ENCODE measurements around the gene LZTS3.

Gene LZTS3

GRCh38 chr20:3174442-3175261 is 1.3 kb upstream of the LZTS3 start:
- TF ChIP-seq CTCF (IDR thresholded peaks at IDR 0.05), result no peak
- Mint-ChIP-seq H3K4me3 (peak overlapping the region; percentile 91), H3K36me3 (ENCODE audit: low read depth) (no peaks in the 10 kb centered on the region), H3K27me3 (ENCODE audit: low read depth, poor library complexity) (peaks cover 29% of the 10 kb centered on the region), H3K4me1 (peaks cover 27% of the 10 kb centered on the region), H3K27ac (no peak overlapping the region), H3K9me3 (no peaks in the 10 kb centered on the region)
- no peak for DNase-seq

- Mint-ChIP-seq H3K9me3 (no peaks in the 10 kb centered on the region), H3K4me3 (peak overlapping the region; percentile 91), H3K36me3 (ENCODE audit: low read depth) (no peaks in the 10 kb centered on the region), H3K27me3 (ENCODE audit: low read depth, poor library complexity) (peaks cover 37% of the 10 kb centered on the region), H3K4me1 (peaks cover 28% of the 10 kb centered on the region), H3K27ac (peak overlapping the region; percentile 98)
- TF ChIP-seq CTCF (IDR thresholded peaks at IDR 0.05), result peak; percentile 17
- DNase-seq, result peak; percentile 98
Observed at GRCh38 chr20:3173610-3174441, 477 bp upstream of the LZTS3 start.

- no peak overlapping the region for H3K27ac Mint-ChIP-seq
- H3K36me3 Mint-ChIP-seq (ENCODE audit: low read depth), result no peaks in the 10 kb centered on the region
- no peak for TF ChIP-seq CTCF (IDR thresholded peaks at IDR 0.05)
- H3K9me3 Mint-ChIP-seq, result no peaks in the 10 kb centered on the region
- H3K4me3 Mint-ChIP-seq, result peak overlapping the region; percentile 83
- no peak for DNase-seq
- H3K4me1 Mint-ChIP-seq, result peaks cover 33% of the 10 kb centered on the region
- peaks cover 49% of the 10 kb centered on the region for H3K27me3 Mint-ChIP-seq (ENCODE audit: low read depth, poor library complexity)
Observed at GRCh38 chr20:3172126-3172932, 1.0 kb downstream of the LZTS3 start.

GRCh38 chr20:3171391-3172125 is 1.8 kb downstream of the LZTS3 start:
- Mint-ChIP-seq H3K4me1 (peaks cover 33% of the 10 kb centered on the region), H3K27me3 (ENCODE audit: low read depth, poor library complexity) (peaks cover 52% of the 10 kb centered on the region), H3K36me3 (ENCODE audit: low read depth) (no peaks in the 10 kb centered on the region), H3K4me3 (peak overlapping the region; percentile 83), H3K9me3 (no peaks in the 10 kb centered on the region), H3K27ac (no peak overlapping the region)
- TF ChIP-seq CTCF (IDR thresholded peaks at IDR 0.05), result no peak
- no peak for DNase-seq

GRCh38 chr20:3168829-3169590 is 4.3 kb downstream of the LZTS3 start:
- Mint-ChIP-seq H3K27ac (no peak overlapping the region), H3K9me3 (no peaks in the 10 kb centered on the region), H3K27me3 (ENCODE audit: low read depth, poor library complexity) (peaks cover 52% of the 10 kb centered on the region), H3K4me1 (peaks cover 16% of the 10 kb centered on the region), H3K4me3 (peak overlapping the region; percentile 64), H3K36me3 (ENCODE audit: low read depth) (no peaks in the 10 kb centered on the region)
- no peak for TF ChIP-seq CTCF (IDR thresholded peaks at IDR 0.05)
- DNase-seq, result no peak

Measured in nephron progenitor cell (in vitro differentiated cells).